ENCODE measurements around the gene RNF149.
"Not testable (repeated sequence)": the region's sequence is repeated elsewhere in the genome, so short reads cannot be mapped to it uniquely, and the experiment has no call there.

The RNF149 gene

DNA sequence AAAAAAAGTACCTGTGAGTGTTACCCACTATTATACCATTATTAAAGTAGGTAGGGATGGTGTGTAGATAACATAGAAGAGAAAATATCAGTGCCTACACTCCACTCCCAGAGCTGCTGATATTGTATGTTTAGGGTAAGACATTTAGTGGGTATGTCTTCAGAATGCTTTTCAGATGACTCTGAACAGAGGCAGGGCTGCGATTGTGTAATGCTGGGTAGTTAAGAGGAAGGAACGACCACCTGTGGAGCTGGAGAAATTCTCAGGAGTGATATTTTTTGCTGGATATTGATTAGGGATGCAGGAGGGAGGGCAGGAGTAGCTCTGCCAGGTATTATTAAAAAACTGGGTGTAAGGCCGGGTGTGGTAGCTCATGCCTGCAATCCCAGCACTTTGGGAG is 53.0 kb downstream of the RNF149 start:
- DNase-seq (ENCODE audit: low read depth) = no peak

- no peak for DNase-seq (ENCODE audit: low read depth)
These were observed 54.6 kb downstream of the RNF149 start for GRCh38 chr2:101253703-101254450.

GRCh38 chr2:101253013-101253702 is 55.3 kb downstream of the RNF149 start:
- peak; percentile 40 for DNase-seq (ENCODE audit: low read depth)

DNA sequence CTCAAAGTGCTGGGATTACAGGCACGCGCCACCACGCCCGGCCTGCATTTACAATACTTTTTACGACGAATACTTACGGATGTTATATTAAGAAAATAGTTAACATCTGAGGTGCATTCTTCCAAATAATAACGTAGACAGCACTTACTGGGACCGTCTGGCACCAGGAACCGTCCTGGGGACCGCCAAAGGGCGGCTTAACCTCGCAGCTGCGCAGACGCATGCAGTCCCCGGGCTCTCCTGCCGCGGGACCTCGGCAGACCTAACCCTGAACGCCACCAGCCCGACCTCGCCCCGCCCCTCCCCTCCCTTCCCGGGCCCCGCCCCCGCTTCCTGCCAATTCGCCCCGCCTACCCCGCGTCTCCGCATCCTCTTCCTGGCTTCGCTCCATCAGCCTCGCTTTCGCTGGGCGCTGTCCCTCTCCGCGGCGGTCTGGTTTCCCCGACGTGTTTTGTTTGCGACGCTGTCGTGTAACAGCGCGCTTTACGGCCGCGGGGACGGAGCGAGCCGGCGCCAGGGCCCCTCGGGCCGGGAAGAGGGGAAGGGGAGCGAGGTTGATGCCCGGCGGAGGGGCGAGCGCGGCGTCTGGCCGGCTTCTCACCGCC is 56.0 kb downstream of the RNF149 start, which contains the start of gene CNOT11:
CNOT11 (plus strand) TSS at position 479 of the 605 bp plus-strand sequence; CDS start at position 558, 79 bp downstream.
- peak; percentile 98 for DNase-seq (ENCODE audit: low read depth)

DNA sequence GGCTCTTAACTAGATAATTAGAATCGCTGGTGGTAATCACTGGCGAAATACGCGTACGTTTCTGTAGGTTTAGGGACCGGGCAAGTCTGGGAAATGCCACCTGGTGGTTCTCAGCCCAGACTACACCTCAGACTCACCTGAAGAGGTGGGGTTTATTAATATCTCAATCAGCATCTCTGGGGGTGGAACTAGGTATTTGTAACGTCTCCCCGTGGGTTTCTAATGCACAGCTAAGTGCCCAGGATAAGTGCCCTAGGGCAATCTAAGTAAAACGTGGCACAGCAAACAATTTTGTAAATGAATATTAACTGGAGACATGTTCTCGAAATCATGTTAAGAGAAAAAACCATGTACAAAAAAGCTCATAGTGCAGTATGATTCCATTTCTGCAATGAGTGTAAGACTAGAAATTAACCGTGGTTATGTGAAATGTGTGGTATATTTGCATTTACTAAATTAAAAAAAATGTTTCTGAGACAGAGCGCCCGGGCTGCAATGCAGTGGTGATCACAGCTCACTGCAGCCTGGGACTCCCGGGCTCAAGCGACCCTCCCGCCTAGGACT is 56.6 kb downstream of the RNF149 start:
- no peak for DNase-seq (ENCODE audit: low read depth)

DNA sequence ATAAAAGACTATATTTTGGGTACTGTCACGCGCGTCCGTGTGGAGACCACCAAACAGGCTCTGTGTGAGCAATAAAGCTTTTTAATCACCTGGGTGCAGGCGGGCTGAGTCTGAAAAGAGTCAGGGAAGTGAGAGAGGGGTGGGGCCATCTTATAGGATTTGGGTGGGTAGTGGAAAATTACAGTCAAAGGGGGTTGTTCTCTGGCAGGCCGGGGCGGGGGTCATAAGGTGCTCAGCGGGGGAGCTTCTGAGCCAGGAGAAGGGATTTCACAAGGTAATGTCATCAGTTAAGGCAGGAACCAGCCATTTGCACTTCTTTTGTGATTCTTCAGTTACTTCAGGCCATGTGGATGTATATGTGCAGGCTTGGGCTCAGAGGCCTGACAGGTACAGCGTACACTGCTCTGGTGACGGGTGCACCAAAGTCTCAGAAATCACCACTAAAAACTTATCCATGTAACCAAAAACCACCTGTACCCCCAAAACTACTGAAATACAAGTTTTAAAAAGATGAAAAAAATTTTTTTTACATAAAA is 57.2 kb downstream of the RNF149 start:
- not testable (repeated sequence) for DNase-seq (ENCODE audit: low read depth)

DNA sequence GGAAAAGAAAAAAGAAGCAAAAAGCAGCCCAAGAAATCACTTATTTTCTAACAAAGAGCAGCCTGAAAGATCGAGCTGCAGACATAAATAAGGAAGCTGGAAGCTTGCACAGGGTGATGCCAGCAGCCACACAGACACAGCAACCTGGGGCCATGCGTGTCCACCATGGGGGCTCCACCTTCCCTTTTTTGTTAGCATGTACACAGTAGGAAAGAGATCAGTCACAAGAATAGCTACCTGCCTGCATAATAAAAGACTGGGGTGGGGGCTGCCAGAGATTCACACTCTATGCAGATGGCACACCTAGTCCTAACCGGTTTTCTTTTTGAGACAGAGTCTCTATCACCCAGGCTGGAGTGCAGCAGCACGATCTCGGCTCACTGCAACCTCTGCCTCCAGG is 58.7 kb downstream of the RNF149 start:
- no peak for DNase-seq (ENCODE audit: low read depth)

DNA sequence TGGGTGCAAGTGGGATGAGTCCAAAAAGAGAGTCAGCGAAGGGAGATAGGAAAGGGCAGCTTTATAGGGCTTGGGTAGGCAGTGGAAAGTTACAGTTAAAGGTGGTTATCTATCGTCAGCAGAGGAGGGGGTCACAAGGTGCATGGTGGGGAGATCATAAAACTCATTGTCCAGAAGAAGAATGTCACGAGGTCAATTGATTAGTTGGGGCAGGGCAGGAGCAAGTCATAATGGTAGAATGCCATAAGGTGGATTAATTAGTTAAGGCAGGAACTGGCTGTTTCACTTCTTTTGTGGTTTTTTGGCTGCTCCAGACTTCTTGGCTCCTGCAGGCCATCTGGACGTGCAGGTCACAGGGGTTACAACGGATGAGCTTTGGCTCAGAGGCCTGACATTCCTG is 59.7 kb downstream of the RNF149 start:
- not testable (repeated sequence) for DNase-seq (ENCODE audit: low read depth)

DNA sequence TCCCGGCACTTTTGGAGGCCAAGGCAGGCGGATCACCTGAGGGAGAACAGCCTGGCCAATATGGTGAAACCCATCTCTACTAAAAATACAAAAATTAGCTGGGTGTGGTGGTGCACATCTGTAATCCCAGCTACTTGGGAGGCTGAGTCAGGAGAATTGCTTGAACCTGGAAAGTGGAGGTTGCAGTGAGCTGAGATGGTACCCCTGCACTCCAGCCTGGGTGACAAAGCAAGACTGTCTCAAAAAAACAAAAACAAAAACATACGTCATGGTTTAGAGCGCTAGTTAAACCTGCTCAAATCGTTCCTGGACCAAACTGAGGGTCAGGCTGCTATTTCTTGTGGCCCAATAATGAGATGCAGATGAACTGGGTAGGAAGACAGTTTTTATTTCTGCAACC is 63.0 kb downstream of the RNF149 start:
- DNase-seq (ENCODE audit: low read depth) = not testable (repeated sequence)

- DNase-seq (ENCODE audit: low read depth) = not testable (repeated sequence)
These were observed 63.6 kb downstream of the RNF149 start for GRCh38 chr2:101244899-101245298.

GRCh38 chr2:101244373-101244772 is 64.1 kb downstream of the RNF149 start:
- DNase-seq (ENCODE audit: low read depth) = not testable (repeated sequence)

GRCh38 chr2:101241158-101241557 is 67.3 kb downstream of the RNF149 start:
- no peak for DNase-seq (ENCODE audit: low read depth)

- DNase-seq (ENCODE audit: low read depth) = not testable (repeated sequence)
These were observed 67.8 kb downstream of the RNF149 start for GRCh38 chr2:101240694-101241093.

DNA sequence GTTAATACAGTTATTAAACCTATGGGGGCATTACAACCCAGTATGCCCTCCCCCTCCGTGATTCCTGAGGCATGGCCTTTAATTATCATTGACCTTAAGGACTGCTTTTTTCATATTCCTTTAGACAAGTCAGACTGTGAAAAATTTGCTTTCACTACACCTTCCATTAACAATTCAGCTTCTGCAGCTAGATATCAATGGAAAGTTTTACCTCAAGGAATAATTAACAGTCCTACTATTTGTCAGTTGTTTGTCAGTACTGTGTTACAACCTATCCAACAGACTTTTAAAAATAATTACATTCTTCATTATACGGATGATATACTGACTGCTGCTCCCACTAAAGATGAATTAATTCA is 68.8 kb downstream of the RNF149 start:
- DNase-seq (ENCODE audit: low read depth) = not testable (repeated sequence)

- no peak for DNase-seq (ENCODE audit: low read depth)
These were observed 69.4 kb downstream of the RNF149 start for GRCh38 chr2:101238930-101239759.

DNA sequence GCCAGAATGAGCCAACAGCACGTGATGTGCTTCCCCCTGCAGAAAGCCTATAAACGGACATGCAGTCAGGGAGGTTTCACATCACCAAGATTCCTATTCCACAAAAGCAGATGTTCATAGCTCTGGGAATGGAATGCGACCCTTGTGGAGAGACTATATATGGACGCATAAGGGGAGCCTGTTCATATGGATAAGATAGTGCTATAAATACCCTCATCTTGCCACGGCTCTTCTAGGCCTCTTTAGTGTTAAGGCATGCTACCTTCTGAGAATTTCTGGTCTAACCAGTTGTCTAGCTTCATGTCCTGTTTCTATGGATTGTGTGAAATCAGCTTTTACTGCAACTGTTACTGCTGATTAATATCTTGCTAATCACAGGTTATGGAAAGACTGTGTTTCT is 70.6 kb downstream of the RNF149 start:
- DNase-seq (ENCODE audit: low read depth) = not testable (repeated sequence)

DNA sequence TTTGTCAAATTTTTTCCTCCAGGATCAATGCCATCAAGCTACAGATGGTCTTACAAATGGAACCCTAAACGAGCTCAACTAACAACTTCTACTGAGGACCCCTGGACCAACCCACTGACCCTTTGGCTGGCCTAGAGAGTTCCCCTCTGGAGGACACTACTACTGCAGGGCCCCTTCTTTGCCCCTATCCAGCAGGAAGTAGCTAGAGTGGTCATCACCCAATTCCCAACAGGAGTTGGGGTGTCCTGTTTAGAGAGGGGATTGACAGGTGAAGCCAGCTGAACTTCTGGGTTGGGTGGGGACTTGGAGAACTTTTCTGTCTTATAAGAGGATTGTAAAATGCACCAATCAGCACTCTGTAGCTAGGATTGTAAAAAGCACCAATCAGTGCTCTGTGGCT is 72.5 kb downstream of the RNF149 start:
- not testable (repeated sequence) for DNase-seq (ENCODE audit: low read depth)

DNA sequence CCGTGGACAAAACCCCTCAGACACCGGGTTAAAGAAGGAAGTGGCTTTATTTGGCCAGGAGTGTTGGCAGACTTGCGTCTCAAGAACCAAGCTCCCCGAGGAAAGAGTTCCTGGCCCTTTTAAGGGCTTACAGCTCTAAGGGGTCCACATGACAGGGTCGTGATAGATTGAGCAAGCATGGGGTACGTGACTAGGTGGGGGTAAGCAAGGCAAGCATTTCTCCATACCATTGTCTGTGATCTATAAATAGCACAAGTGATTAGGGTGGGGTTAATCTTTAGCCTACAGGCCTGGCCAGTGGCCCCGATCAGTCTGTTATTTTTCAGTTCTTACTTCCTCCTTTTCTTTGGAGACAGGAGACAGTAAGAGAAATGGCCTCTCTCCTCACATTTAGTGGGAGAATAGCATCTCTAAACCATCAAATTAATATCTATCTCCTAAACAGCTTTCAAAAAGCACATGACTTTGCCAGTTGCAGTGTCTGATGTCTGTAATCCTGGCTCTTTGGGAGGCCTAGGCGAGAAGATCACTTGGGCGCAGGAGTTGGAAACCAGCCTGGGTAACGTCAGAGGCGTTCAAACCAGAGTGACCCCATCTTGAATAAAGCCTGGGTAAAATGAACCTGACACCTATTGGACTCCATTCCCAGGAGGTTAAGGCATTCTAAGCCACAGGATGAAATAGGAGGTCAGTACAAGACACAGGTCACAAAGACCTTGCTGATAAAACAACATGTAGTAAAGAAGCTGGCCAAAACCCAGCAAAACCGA is 74.1 kb downstream of the RNF149 start:
- DNase-seq (ENCODE audit: low read depth) = no peak

GRCh38 chr2:101232770-101233169 is 75.7 kb downstream of the RNF149 start:
- DNase-seq (ENCODE audit: low read depth) = no peak

GRCh38 chr2:101231937-101232730 is 76.4 kb downstream of the RNF149 start:
- DNase-seq (ENCODE audit: low read depth) = no peak

Measured in stimulated activated CD8-positive, alpha-beta memory T cell treated with anti-CD3 and anti-CD28 coated beads, Interleukin-7, amount 100 ng/mL, for 24 hours (primary cell).